Stromal cell of bone marrow (primary cell): Measurements from ENCODE around the gene PHYHD1.
A peak's percentile ranks its signal among the peaks of the same experiment; 100 is the strongest.

Experiments
- DNase-seq: peaks from one replicate; pipeline ENCODE4 v3.0.0-alpha.2; 2012; ENCODE audit warnings: low read depth

The PHYHD1 gene

DNA sequence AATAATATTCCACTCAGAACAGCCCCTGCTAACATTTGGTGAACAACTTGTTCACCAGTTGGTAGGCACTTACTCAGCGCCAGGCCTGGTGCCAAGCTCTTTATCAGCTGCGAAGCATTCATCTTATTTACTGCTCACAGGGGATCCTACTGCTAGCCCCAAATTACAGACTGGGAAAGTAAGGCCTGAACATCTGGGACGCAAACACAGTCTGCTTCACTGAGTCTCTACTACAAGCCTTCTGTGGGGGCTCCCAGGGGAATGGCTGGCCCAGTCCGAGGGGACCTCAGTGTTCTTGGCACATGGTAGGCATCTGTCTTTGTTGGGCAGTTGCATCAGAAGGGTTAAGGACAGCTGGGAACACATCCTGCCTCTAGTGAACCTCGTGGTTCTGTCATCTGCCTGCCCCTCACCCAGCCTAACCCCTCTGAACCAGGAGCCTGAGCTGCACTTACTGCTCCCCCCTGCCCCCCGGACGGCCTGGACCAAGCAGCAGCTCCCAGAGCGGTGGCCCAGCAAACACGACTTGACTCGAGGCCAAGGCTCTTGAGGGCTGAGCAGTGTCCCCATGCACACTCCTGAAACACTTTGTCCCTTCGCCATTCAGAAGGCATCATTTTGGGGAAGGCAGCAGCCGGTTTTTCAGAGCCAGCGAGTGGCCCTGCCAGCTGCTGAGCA lies at the start of gene PHYHD1:
PHYHD1 (plus strand) TSS at position 602 of the 678 bp plus-strand sequence. CDS start 1,342 bp downstream, outside the sequence.
- DNase-seq: peak; percentile 61

DNA sequence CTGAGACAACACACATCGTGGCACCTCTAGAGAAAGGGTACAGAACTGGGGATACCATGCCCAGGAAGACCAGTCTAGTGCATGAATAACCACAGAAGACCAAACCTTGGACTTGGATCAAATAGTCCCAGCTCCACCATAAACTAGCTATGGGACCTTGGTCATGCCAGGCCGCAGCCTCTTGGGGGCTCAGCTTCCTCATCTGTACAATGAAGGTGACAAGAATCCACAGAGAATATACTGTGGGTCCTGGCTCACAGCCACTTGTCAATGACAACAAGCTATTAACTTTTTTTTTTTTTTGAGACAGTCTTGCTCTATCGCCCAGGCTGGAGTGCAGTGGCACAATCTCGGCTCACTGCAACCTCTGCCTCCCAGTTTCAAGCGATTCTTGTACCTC lies 42.9 kb upstream of the PHYHD1 start:
- DNase-seq: no peak

- peak; percentile 93 for DNase-seq
Measured at GRCh38 chr9:128881884-128882676, 38.7 kb upstream of the PHYHD1 start, which contains the start of the genes KYAT1 and LRRC8A. TSS of gene KYAT1 (minus strand) at chr9:128881950. CDS start at chr9:128845405, 36,545 bp downstream. TSS of gene LRRC8A (plus strand) at chr9:128882133. CDS start at chr9:128907165, 25,032 bp downstream.

DNA sequence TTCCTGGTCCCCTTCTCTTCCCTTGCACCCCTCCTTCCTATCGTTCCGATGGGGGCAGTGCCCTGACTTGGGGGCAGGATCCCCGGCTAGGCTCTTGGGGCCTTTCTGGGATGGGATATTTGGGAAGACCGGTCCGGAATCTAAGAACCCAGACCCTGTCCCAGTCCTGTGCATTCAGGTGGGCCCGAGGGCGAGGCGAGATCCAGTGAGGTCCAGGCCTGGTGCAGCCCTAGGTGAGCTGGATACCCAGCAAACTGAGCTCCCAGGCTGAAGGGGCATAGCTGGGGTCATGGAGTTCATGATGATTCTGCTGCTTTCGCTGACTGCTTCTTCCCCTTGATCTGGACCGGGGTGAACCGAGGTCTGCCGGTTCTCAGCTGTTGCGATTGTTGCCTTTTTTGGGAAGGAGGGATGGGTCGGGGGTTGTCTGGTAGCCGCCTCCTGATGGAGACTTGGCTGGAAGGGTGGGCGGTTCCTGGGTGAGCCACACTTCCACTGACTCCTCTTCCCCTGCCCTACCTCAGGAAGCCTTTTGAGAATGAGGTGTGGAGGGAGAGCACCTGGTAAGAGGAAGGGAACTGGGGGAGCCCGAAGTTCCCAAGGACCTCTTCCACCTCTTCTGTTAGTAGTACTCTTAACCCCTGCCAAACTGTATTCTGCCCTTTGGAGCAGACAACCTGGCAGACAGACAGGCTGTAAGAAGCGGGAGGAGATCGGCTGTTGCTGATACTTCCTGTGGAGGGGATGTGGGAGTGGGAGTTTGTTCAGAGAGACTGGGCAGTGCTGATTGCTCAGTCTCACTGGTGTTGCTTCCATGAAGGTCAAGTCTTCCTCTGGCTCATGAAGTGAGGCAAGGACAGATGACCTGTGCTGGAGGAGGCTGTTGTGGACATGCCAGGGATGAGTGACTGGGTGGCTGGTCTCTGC lies 37.8 kb upstream of the PHYHD1 start:
- DNase-seq: no peak

DNA sequence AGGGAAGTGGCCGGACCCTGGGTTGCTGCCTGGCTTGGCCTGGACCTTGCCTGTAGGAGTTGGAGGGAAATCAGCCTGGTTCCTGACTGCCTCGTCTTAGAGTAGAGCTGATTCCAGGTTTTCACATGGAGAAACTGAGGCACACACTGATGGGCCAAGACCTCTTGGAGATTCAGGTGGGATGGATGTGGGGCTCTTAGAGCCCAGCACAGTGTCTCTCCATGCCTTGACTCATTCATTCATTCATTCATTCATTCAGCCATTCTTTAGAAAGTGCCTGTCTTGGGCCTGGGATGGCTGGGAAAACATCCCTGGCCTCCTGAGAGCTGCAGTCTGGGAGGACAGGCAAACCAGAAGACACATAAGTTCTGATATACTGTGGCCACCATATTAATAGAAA lies 36.6 kb upstream of the PHYHD1 start:
- no peak for DNase-seq

DNA sequence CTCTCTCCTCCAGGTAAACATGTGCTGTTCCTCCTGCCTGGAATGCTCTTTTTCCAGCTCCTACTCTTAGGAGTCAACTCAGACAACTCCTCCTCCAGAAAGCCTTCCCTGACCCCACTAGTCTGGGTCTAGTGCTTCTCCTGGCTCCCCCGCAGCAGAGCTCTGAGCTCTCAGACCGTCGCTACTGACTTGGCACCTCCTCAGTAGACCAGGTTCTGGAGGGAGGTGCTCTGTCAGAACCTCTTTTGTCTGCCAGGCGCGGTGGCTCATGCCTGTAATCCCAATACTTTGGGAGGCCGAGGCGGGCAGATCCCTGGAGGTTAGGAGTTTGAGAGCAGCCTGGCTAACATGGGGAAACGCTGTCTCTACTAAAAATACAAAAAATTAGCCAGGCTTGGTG lies 35.4 kb upstream of the PHYHD1 start:
- DNase-seq: no peak

DNA sequence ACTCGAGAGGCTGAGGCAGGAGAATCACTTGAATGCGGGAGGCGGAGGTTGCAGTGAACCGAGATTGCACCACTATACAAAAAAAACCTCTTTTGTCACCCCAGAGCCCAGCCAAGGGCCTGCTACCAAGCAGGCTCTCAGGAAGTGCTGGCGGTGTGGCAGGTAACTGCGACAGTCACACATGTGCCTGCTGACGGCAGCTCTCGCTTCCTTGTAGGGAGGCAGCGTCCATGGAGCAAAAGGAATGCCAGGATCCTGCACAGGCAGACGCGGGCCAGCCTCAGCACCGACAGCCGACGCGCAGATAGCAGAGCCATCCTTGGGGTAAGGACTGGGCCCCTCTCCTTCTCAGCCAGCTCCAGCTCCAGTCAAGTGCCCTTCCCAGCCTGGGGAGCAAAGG lies 35.0 kb upstream of the PHYHD1 start:
- no peak for DNase-seq

GRCh38 chr9:128886211-128886891 lies 34.4 kb upstream of the PHYHD1 start:
- no peak for DNase-seq

GRCh38 chr9:128887049-128887448 lies 33.7 kb upstream of the PHYHD1 start:
- DNase-seq: no peak

DNA sequence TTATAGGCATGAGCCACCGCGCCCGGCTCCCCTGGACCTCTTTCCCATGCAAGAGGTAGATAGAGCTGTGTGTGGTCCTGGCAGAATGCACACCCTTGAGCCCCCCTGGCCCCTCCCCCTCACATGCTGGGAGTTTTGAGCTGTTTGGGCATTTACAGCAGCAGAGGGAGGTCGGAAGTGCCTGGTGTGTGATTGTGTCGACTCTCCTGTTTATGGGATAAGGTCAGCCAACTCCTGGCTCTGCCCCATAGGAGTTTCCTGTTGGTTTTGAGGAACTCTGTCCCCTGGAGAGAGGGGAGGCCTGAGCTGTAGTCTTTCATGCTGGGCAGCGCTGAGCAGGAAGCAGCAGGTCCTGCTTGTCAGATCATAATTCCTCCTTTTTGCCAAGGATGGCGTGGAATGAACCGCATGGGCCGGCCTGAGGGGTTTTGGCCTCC lies 32.9 kb upstream of the PHYHD1 start:
- DNase-seq: no peak

GRCh38 chr9:128891321-128892220 lies 29.2 kb upstream of the PHYHD1 start:
- no peak for DNase-seq

- DNase-seq: peak; percentile 90
Measured at GRCh38 chr9:128892221-128892921, 28.4 kb upstream of the PHYHD1 start.

GRCh38 chr9:128893354-128893753 lies 27.4 kb upstream of the PHYHD1 start:
- DNase-seq: no peak

GRCh38 chr9:128894764-128895163 lies 26.0 kb upstream of the PHYHD1 start:
- no peak for DNase-seq

DNA sequence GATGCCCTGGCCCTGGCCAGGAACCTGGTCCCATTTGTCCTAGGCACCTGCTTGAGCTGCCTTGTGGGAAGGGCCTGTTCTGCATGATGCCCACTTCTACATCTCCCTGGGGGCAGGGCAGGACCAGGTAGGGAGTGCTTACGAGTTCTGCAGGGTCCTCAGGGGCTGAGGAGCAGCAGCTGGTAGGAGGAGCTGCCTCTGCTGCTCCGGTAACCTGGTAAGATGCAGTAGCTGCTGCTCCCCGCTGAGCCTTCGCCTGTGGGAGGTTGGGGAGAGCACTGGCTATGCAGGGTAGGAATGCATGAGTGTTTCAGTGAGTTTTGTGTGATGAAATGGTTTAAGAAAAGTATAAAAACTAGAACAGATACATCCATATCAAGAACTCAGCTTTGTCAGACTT lies 25.2 kb upstream of the PHYHD1 start:
- DNase-seq: no peak

GRCh38 chr9:128898382-128898781 lies 22.4 kb upstream of the PHYHD1 start:
- DNase-seq: no peak

DNA sequence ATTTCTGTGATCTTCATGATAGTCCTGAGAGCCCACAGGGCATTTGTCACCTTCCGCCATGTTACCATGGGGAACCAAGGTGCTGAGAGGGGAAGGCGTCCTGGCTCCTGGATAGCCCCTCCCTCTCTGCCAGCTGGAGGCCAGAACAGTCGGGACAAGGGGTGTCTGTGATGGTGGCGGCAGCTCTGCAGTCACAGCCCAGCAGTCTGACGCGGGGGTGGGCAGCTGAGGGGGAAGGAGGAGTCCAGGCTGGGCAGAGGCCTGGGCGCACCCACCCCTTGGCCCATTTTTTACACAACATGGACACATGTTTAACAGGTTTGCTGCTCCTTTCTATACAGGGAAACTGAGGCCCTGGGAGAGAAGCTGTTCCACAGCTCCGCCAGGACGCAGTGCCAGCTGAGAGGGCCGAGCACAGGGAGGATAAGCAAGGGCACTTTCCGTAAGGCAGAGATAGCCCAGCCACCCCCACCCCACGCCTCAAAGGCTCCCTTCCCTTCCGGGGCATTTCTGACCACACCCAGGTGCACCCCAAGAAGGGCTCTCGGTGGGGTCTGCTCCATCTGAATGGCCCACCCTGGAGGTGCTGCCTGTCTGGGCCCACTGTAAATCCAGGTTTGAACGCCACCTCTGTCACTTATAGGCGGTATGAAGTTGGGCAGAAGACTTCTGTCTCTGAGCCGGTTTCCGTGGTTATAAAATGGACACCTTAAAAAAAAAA lies 21.8 kb upstream of the PHYHD1 start:
- no peak for DNase-seq

- DNase-seq: no peak
Measured at GRCh38 chr9:128899566-128900322, 21.0 kb upstream of the PHYHD1 start.
